H1 (cell line): Measurements from ENCODE around the gene RAB3B. TPM values are rescaled to one million over a fixed set of nuclear protein-coding genes. Genes with fewer than 3 reads are reported as not detected.

Experiments
- CTCF ChIA-PET: fragments of 300-600 bp; sonication (Branson Sonifier 250); formaldehyde crosslinking; loops from one replicate; lab custom pipeline; 2021; ENCODE audit not compliant: partially characterized antibody; lab: Charles Lee
- POLR2A ChIA-PET: fragments of 300-600 bp; sonication (Branson Sonifier 250); formaldehyde crosslinking; loops from one replicate; lab custom pipeline; 2021; ENCODE audit warnings: inconsistent platforms; ENCODE audit not compliant: partially characterized antibody; lab: Charles Lee
- DNase-seq, 2 experiments: peaks; one replicate each; pipeline versions ENCODE4 v3.0.0 to v3.0.0-alpha.2; 2010 to 2022; ENCODE audit warnings: low spot score in 2 of 2, low read depth in 1 of 2, mixed read lengths in 1 of 2
- FAIRE-seq: peaks from 2 replicates; lab custom pipeline; 2011; peaks lifted over from hg19 to GRCh38; lab: Jason Lieb, UNC
- H2AFZ ChIP-seq: 2 replicates; pipeline ENCODE4 v1.8.1; 2012; ENCODE audit warnings: low read length, inconsistent platforms
- H2AK5ac ChIP-seq: 2 replicates; pipeline ENCODE4 v1.6.1; 2013; ENCODE audit warnings: low read depth, low read length
- H2BK120ac ChIP-seq: replicated peaks from 2 replicates; pipeline ENCODE3; 2013; ENCODE audit warnings: low read depth, low read length, inconsistent platforms
- H2BK12ac ChIP-seq: 2 replicates; pipeline ENCODE4 v1.6.1; 2013; ENCODE audit warnings: low read depth, low read length
- H2BK15ac ChIP-seq: 2 replicates; pipeline ENCODE4 v1.6.1; 2013; ENCODE audit warnings: low read length
- H2BK20ac ChIP-seq: 2 replicates; pipeline ENCODE4 v1.6.1; 2013; ENCODE audit warnings: low read length
- H2BK5ac ChIP-seq: 2 replicates; pipeline ENCODE4 v1.6.1; 2013; ENCODE audit warnings: low read depth, low read length
- H3K14ac ChIP-seq: 2 replicates; pipeline ENCODE4 v1.6.1; 2013; ENCODE audit warnings: inconsistent platforms; ENCODE audit not compliant: insufficient read length
- H3K18ac ChIP-seq: 2 replicates; pipeline ENCODE4 v1.6.1; 2013; ENCODE audit warnings: low read length; ENCODE audit errors: extremely low read depth
- H3K23ac ChIP-seq: 2 replicates; pipeline ENCODE4 v1.6.1; 2013; ENCODE audit warnings: inconsistent platforms; ENCODE audit not compliant: insufficient read length
- H3K23me2 ChIP-seq: 2 replicates; pipeline ENCODE4 v1.6.1; 2013; ENCODE audit warnings: low read depth, low read length
- H3K27ac ChIP-seq: 2 replicates; pipeline ENCODE4 v1.6.1; 2011; ENCODE audit warnings: low read depth, low read length, inconsistent platforms
- H3K27me3 ChIP-seq, 4 experiments: replicated peaks in 1 of 4; 1 replicate in 1 of 4; 2 replicates in 3 of 4; pipeline versions ENCODE4 v1.6.1 to v1.8.1; 2011 to 2013; ENCODE audit warnings: low read length in 3 of 4, mild to moderate bottlenecking in 3 of 4, inconsistent platforms in 2 of 4, mixed read lengths in 2 of 4, moderate library complexity in 1 of 4; ENCODE audit not compliant: control insufficient read depth in 3 of 4, insufficient read depth in 3 of 4; ENCODE audit errors: extremely low read depth in 1 of 4
- H3K36me3 ChIP-seq, 4 experiments: 2 replicates each; pipeline versions ENCODE4 v1.6.1 to v1.8.1; 2011 to 2013; ENCODE audit warnings: mild to moderate bottlenecking in 4 of 4, low read length in 3 of 4, moderate library complexity in 2 of 4, control low read depth in 1 of 4, inconsistent platforms in 1 of 4; ENCODE audit not compliant: insufficient read depth in 4 of 4, control insufficient read depth in 2 of 4
- H3K4ac ChIP-seq: replicated peaks from 2 replicates; pipeline ENCODE3; 2013; ENCODE audit warnings: low read length, low read depth, mixed read lengths, inconsistent platforms; ENCODE audit not compliant: insufficient read length
- H3K4me1 ChIP-seq, 4 experiments: replicated peaks in 1 of 4; 1 replicate in 1 of 4; 2 replicates in 3 of 4; pipeline versions ENCODE4 v1.6.1 to v1.8.1; 2011 to 2013; ENCODE audit warnings: low read length in 3 of 4, inconsistent platforms in 2 of 4, mixed read lengths in 1 of 4; ENCODE audit not compliant: insufficient read depth in 4 of 4, control insufficient read depth in 3 of 4
- H3K4me2 ChIP-seq, 2 experiments: 2 replicates each; pipeline versions ENCODE4 v1.6.1 to v1.8.1; 2011 to 2013; ENCODE audit warnings: low read depth in 2 of 2, low read length in 2 of 2, control low read depth in 1 of 2, inconsistent platforms in 1 of 2, mild to moderate bottlenecking in 1 of 2; ENCODE audit not compliant: insufficient read depth in 1 of 2
- H3K4me3 ChIP-seq, 4 experiments: fragments of 200-600, 300-600 bp in 1 of 4; sonication (generic), shearing (Covaris generic), sonication (Bioruptor Twin) in 1 of 4; 2 replicates each; pipeline versions ENCODE4 v1.5.1 to v1.8.1; 2011 to 2016; ENCODE audit warnings: low read length in 4 of 4, low read depth in 3 of 4, control low read depth in 2 of 4, inconsistent platforms in 2 of 4, mild to moderate bottlenecking in 2 of 4, mixed read lengths in 1 of 4, moderate library complexity in 1 of 4; ENCODE audit not compliant: insufficient read depth in 2 of 4; ENCODE audit errors: extremely low read depth in 1 of 4
- H3K56ac ChIP-seq: replicated peaks from 2 replicates; pipeline ENCODE3; 2013; ENCODE audit warnings: low read depth, mild to moderate bottlenecking, mixed read lengths, low read length, inconsistent platforms; ENCODE audit not compliant: insufficient read length
- H3K79me1 ChIP-seq: 2 replicates; pipeline ENCODE4 v1.6.1; 2013; ENCODE audit warnings: low read depth, low read length, control low read depth
- H3K79me2 ChIP-seq, 2 experiments: 2 replicates each; pipeline versions ENCODE4 v1.6.1 to v1.8.1; 2012 to 2013; ENCODE audit warnings: low read length in 2 of 2, mild to moderate bottlenecking in 2 of 2, inconsistent platforms in 1 of 2; ENCODE audit not compliant: insufficient read depth in 2 of 2, control insufficient read depth in 1 of 2
- H3K9ac ChIP-seq, 4 experiments: replicated peaks in 1 of 4; 1 replicate in 1 of 4; 2 replicates in 3 of 4; pipeline versions ENCODE4 v1.6.1 to v1.8.1; 2011 to 2013; ENCODE audit warnings: low read depth in 3 of 4, low read length in 3 of 4, control low read depth in 2 of 4, mild to moderate bottlenecking in 2 of 4, moderate library complexity in 2 of 4, inconsistent platforms in 1 of 4; ENCODE audit errors: extremely low read depth in 1 of 4
- H3K9me3 ChIP-seq, 2 experiments: 2 replicates each; pipeline versions ENCODE4 v1.6.1 to v1.8.1; 2012 to 2013; ENCODE audit warnings: mild to moderate bottlenecking in 2 of 2, moderate library complexity in 2 of 2, control low read depth in 1 of 2, inconsistent platforms in 1 of 2, low read depth in 1 of 2, low read length in 1 of 2, mixed read lengths in 1 of 2; ENCODE audit not compliant: insufficient read depth in 2 of 2
- H4K20me1 ChIP-seq, 2 experiments: replicated peaks in 1 of 2; 2 replicates each; pipeline versions ENCODE3 to v1.8.1; 2011 to 2013; ENCODE audit warnings: inconsistent platforms in 2 of 2, low read length in 2 of 2, mild to moderate bottlenecking in 1 of 2; ENCODE audit not compliant: insufficient read depth in 2 of 2, control insufficient read depth in 1 of 2
- H4K5ac ChIP-seq: 2 replicates; pipeline ENCODE4 v1.6.1; 2013; ENCODE audit warnings: low read length, low read depth, mixed read lengths, inconsistent platforms; ENCODE audit not compliant: insufficient read length
- H4K8ac ChIP-seq: 2 replicates; pipeline ENCODE4 v1.8.0; 2013; ENCODE audit warnings: mild to moderate bottlenecking, moderate library complexity, low read length, inconsistent platforms; ENCODE audit not compliant: insufficient read depth; ENCODE audit errors: extremely low read depth
- H4K91ac ChIP-seq: replicated peaks from 2 replicates; pipeline ENCODE3; 2013; ENCODE audit warnings: low read length, mixed read lengths, inconsistent platforms; ENCODE audit not compliant: insufficient read length
- ASH2L ChIP-seq: fragments of 200-600, 300-600 bp; sonication (generic); IDR thresholded peaks from one replicate; pipeline ENCODE4 v1.7.1; 2017; ENCODE audit warnings: low read length
- BCL11A ChIP-seq, 2 experiments: IDR thresholded peaks; one replicate each; pipeline ENCODE4 v1.6.1; 2011; ENCODE audit warnings: low read depth in 2 of 2, low read length in 2 of 2, mild to moderate bottlenecking in 2 of 2
- BRCA1 ChIP-seq: IDR thresholded peaks from 2 replicates; pipeline ENCODE4 v1.6.1; 2012; ENCODE audit warnings: low read depth, low read length, improper control_type of control experiment
- CREB1 ChIP-seq: IDR thresholded peaks from 2 replicates; pipeline ENCODE4 v1.6.1; 2012; ENCODE audit warnings: inconsistent platforms
- EZH2 ChIP-seq: fragments of 200-600 bp; sonication (generic); IDR thresholded peaks from 2 replicates; pipeline ENCODE4 v1.7.1; 2012; ENCODE audit warnings: low read depth, mild to moderate bottlenecking, moderate library complexity, low read length, inconsistent platforms; ENCODE audit not compliant: severe bottlenecking
- FOSL1 ChIP-seq: IDR thresholded peaks from 2 replicates; pipeline ENCODE4 v1.6.1; 2011; ENCODE audit warnings: mild to moderate bottlenecking, low read depth, low read length, moderate library complexity; ENCODE audit not compliant: insufficient read depth
- GABPA ChIP-seq: IDR thresholded peaks from 2 replicates; pipeline ENCODE4 v1.6.1; 2011; ENCODE audit warnings: mild to moderate bottlenecking, low read length, moderate library complexity, borderline replicate concordance; ENCODE audit not compliant: insufficient read depth
- RFX5 ChIP-seq: IDR thresholded peaks from 2 replicates; pipeline ENCODE4 v1.6.1; 2011; ENCODE audit warnings: low read depth, low read length, improper control_type of control experiment, borderline replicate concordance
- SIN3A ChIP-seq, 2 experiments: IDR thresholded peaks in 1 of 2; conservative IDR thresholded peaks in 1 of 2; 2 replicates each; pipeline ENCODE4 v1.6.1; 2011 to 2012; ENCODE audit warnings: low read length in 2 of 2, improper control_type of control experiment in 1 of 2, low read depth in 1 of 2, mild to moderate bottlenecking in 1 of 2
- TAF1 ChIP-seq: IDR thresholded peaks from 2 replicates; pipeline ENCODE4 v1.6.1; 2011; ENCODE audit warnings: mild to moderate bottlenecking, low read depth, low read length
- TEAD4 ChIP-seq: IDR thresholded peaks from 2 replicates; pipeline ENCODE4 v1.6.1; 2012; ENCODE audit warnings: low read depth, low read length, inconsistent platforms, mixed read lengths
- USF2 ChIP-seq: IDR thresholded peaks from 2 replicates; pipeline ENCODE4 v1.6.1; 2011; ENCODE audit warnings: low read length, improper control_type of control experiment
- WGBS, 2 experiments: shearing (Covaris generic) in 1 of 2; methylation state at CpG; one replicate each; pipeline versions ENCODE4 v1.1.6 to v1.1.7; 2013 to 2015; ENCODE audit warnings: low lambda C conversion rate in 2 of 2, mixed read lengths in 2 of 2, inconsistent platforms in 1 of 2, low coverage in 1 of 2, missing lambda C conversion rate in 1 of 2; ENCODE audit not compliant: insufficient replicate concordance in 2 of 2, insufficient coverage in 1 of 2, insufficient read length in 1 of 2; ENCODE audit errors: extremely low coverage in 1 of 2, missing lambda C conversion rate in 1 of 2; 5-methylcytosine and 5-hydroxymethylcytosine counted together
- polyA plus RNA-seq, 7 experiments: library from polyadenylated mRNA; depleted of rRNA in 3 of 7; stranded (reverse) in 5 of 7; unstranded in 2 of 7; fragments of >200 nt in 5 of 7; fragments of 200-250 nt in 2 of 7; gene quantifications; 1 replicate in 5 of 7; 2 replicates in 1 of 7; 4 replicates in 1 of 7; pipeline versions ENCODE4 v1.2.1 to v1.2.3, GENCODE V29; 2011 to 2013; ENCODE audit warnings: missing spikeins in 2 of 7, mixed read lengths in 2 of 7
- total RNA-seq: library from RNA; stranded (reverse); fragmentation: NEBNext Ultra II Directional; extraction: Animal tissue kit (Norgen Biotek cat#: 25700); gene quantifications from 2 replicates; pipeline ENCODE4 v1.2.1, GENCODE V29; 2021

The RAB3B gene
- total and polyA plus RNA-seq, 2 of the 8 experiments (the other 6 are each of a cell fraction or from before 2014, with no cell fraction given): 12.5 to 36.8 TPM

GRCh38 chr1:51898090-51898734, 92.3 kb downstream of the RAB3B start:
- Histone ChIP-seq H3K27ac (no peak overlapping the region), H3K14ac (no peak overlapping the region), H3K4ac (no peak overlapping the region), H3K36me3 (no peaks in the 10 kb centered on the region), H3K4me1 (peaks cover 0 to under 1% (median 0%) of the 10 kb centered on the region in 4 experiments; a peak in 1 of 7 replicates), H2BK15ac (no peak overlapping the region), H4K91ac (no peak overlapping the region), H3K4me2 (no peak overlapping the region), H4K5ac (no peak overlapping the region), H2BK5ac (no peak overlapping the region), H3K79me1 (no peaks in the 10 kb centered on the region), H2AK5ac (no peak overlapping the region), H3K9ac (no peak overlapping the region), H4K8ac (no peak overlapping the region), H3K9me3 (no peaks in the 10 kb centered on the region), H4K20me1 (no peaks in the 10 kb centered on the region), H3K23ac (no peak overlapping the region), H3K23me2 (no peaks in the 10 kb centered on the region), H3K56ac (no peak overlapping the region), H2AFZ (no peak overlapping the region), H3K27me3 (no peaks in the 10 kb centered on the region), H3K79me2 (no peaks in the 10 kb centered on the region), H2BK120ac (no peak overlapping the region), H3K18ac (no peak overlapping the region), H3K4me3 (no peak overlapping the region), H2BK20ac (no peak overlapping the region), H2BK12ac (no peak overlapping the region)
- POLR2A ChIA-PET: interaction anchor here (0.7 to 2.1 kb wide), 5 partner anchors 19 to 157 kb away, joined by 3 to 6 read pairs (median 3); partner anchors contain the start of gene TXNDC12
- CTCF ChIA-PET: interaction anchor here (0.6 to 4.3 kb wide), 25 partner anchors 8 to 1259 kb away, joined by 3 to 84 read pairs (median 4); no protein-coding TSS in a partner anchor
- FAIRE-seq (no peak), DNase-seq (no peak)
- WGBS, 2 experiments: 86% methylated on average over 6 of the region's 6 CpGs; no CpG with 5 or more reads in 1 of the 2 experiments
- TF ChIP-seq ASH2L (no peak), TEAD4 (no peak), SIN3A (conservative IDR thresholded peaks at IDR 0.05 in 1 of 2, IDR thresholded peaks at IDR 0.05 in 1 of 2; ENCODE audit: low read depth in 1 of 2, low read length in 2 of 2) (no peak), RFX5 (no peak), USF2 (no peak), CREB1 (no peak), BRCA1 (no peak), TAF1 (no peak), BCL11A (IDR thresholded peaks at IDR 0.05; ENCODE audit: low read depth in 2 of 2, low read length in 2 of 2) (no peak), GABPA (no peak), EZH2 (no peak), FOSL1 (no peak)
